KOPT-K1 (cell line): ENCODE measurements around the gene CCDC182.

Source experiments
- H3K27ac ChIP-seq: fragments of 200-600 bp; sonication (generic); 2 replicates; pipeline ENCODE4 v1.5.1; 2016; ENCODE audit warnings: antibody characterized with exemption, mild to moderate bottlenecking, low read depth, low read length; ENCODE audit not compliant: poor library complexity, severe bottlenecking
- H3K36me3 ChIP-seq: fragments of 200-600 bp; sonication (generic); 2 replicates; pipeline ENCODE4 v1.5.1; 2017; ENCODE audit warnings: antibody characterized with exemption, mild to moderate bottlenecking, low read length, moderate library complexity; ENCODE audit not compliant: insufficient read depth
- H3K9me3 ChIP-seq: fragments of 200-600 bp; sonication (generic); 2 replicates; pipeline ENCODE4 v1.5.1; 2017; ENCODE audit warnings: antibody characterized with exemption, low read length, mild to moderate bottlenecking; ENCODE audit not compliant: insufficient read depth, poor library complexity, severe bottlenecking

CCDC182 gene

DNA sequence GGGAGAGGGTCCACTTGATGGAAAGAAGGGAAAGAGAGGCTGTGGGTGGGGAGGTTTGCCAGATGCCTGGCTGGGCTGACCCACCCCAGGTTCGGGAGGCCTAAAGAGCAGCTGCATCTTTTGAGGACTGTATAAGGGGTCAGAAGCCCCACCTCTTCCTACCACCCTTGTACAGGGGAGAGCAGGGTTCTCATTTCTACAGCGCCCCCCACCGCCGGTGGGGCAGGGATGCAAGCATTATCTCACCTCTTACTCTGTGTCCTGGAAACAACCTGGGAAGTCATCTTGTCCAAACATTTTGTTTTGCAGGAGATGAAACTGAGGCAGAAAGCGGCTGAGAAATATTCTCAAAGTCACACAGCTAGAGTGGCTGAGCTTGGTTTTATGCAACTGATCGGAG, 22.5 kb upstream of the CCDC182 start:
- Histone ChIP-seq H3K27ac (no peak overlapping the region), H3K36me3 (no peaks in the 10 kb centered on the region), H3K9me3 (no peaks in the 10 kb centered on the region)

DNA sequence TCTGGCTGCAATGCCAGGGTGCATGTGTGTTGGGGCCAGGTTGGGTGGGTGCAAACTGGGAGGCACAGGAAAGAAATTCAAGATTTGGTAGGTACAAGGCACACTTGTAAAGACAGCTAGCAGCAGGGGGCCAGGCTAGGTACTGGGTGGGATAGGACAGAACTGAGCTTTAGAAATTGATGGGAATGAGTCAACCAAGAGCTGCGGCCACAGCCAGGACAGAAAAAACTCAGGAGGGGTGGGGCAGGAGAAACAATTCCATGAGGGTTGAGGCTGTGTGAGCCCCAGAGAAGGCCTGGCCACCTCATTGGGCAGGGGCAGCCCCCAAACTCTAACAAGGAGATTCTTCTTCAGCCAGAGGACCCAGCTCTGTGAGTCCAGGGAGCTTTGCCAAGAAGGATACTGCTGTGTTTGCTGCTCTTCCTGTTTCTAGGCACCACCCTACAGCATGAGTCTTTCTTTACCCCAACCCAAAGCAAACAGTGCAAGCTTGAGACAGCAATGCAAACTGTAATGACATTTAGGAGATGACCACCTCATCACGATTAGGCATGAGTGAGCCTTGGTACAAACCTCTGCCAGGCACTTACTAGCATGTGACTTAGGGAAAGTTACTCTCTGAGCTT, 21.3 kb upstream of the CCDC182 start:
- H3K9me3 ChIP-seq, result no peaks in the 10 kb centered on the region
- no peaks in the 10 kb centered on the region for H3K36me3 ChIP-seq
- H3K27ac ChIP-seq, result no peak overlapping the region

DNA sequence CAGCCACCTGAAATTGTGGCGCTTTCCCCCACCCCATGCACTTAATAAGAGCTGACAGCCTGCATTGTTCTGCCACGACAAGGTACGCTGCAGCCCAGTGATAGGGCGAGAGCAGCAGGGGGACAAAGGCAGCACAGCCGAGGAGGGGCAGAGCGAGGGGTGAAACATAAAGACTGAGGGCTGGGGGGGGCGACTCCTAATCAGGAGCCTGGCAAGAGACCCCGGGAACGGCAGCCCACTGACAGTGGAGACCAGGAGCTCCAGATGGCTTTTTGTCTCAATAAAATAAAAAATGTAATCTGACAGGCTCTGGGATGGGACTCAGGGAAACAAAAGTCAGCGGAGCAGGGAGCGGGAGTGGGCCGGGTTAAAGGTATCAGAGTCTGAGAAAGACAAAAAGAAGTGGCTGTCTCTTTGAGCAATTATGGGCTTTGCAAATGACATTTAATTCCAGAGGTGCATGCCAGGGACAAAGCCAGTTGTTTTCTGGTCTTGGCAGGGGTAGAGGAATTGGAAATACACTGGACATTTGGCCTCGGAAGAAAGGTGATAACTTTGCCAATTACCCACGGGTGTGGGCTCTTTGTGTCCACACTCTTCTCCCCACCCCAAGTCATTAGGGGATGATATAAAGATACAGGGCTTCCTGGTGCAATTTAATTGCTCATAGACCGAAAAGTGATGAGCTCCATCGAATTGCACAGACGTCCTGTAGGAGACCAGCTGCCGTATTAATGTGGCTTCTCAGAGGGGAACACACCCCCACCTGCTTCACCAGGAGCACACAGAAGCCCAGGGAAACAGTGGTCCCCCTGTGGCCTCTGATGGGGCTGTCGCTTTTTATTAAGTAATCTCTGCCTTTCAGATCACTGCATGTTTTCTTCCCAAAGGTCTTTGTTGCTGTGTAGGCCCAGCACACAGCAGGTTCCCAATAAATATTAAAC, 17.6 kb upstream of the CCDC182 start:
- Histone ChIP-seq H3K27ac (peak overlapping the region; percentile 35), H3K36me3 (no peaks in the 10 kb centered on the region), H3K9me3 (no peaks in the 10 kb centered on the region)

GRCh38 chr17:57761887-57762286, 16.8 kb upstream of the CCDC182 start:
- Histone ChIP-seq H3K9me3 (no peaks in the 10 kb centered on the region), H3K27ac (peak overlapping the region; percentile 35), H3K36me3 (no peaks in the 10 kb centered on the region)

DNA sequence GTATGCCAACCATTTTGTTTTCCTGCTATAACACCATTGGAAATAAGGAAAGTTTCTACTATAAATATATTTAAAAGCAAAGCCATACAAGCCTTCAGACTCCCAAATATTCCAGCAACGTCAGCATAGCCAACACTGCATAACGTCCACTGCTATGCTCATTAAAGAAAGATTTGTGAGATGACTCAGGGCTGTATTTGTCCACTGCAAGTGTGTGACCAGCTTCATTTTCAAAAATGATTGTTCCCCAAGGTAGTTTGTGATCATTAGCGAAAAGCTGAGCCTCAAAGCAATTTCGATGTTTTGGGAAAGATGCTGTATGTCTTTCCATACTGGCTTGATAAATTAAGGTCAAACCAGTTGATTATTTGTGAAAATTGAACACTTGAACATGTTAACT, 14.9 kb upstream of the CCDC182 start:
- no peak overlapping the region for H3K27ac ChIP-seq
- H3K36me3 ChIP-seq, result no peaks in the 10 kb centered on the region
- H3K9me3 ChIP-seq, result no peaks in the 10 kb centered on the region

GRCh38 chr17:57758654-57759053, 13.6 kb upstream of the CCDC182 start:
- H3K9me3 ChIP-seq, result no peaks in the 10 kb centered on the region
- no peaks in the 10 kb centered on the region for H3K36me3 ChIP-seq
- no peak overlapping the region for H3K27ac ChIP-seq

DNA sequence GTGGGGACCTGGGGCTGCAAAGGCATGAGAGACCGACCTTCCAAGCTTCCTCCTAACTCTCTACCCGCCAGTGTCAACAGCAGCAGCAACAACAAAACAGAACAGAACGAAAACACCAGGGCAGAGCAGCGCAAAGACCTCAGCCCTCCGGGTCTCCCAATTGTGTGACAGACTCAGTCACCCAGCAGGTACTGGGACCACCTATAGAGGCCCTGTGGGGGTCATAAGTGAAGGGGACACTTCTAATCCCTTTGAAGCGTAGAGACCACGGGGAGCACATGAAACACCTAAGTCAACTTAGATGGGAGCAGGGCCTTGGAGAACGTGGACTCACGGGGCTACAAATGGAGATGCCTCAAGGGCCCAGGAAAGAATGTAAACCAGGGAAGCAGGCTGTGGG, 12.6 kb upstream of the CCDC182 start:
- H3K36me3 ChIP-seq, result no peaks in the 10 kb centered on the region
- H3K9me3 ChIP-seq, result no peaks in the 10 kb centered on the region
- no peak overlapping the region for H3K27ac ChIP-seq

DNA sequence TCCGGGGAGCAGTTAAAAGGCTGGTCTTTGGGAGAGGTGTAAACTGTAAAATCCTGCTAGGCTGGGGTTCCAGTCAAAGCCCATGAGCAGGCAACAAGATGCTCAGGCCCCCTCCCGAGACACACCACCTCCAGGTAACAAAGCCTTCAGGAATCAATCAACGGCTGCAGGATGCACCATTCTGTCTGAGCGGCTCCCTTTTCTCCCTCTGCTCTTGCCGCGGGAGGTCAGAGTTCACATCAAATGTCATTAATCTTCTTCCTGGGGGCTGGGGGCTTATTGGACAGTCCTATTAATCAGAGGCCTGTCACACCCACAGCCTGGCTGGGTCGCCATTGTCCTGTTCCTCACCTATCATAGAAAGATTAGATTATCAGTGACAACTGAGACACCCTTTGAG, 11.9 kb upstream of the CCDC182 start:
- H3K9me3 ChIP-seq, result no peaks in the 10 kb centered on the region
- H3K27ac ChIP-seq, result no peak overlapping the region
- H3K36me3 ChIP-seq, result no peaks in the 10 kb centered on the region

GRCh38 chr17:57755480-57756070, 10.5 kb upstream of the CCDC182 start:
- no peak overlapping the region for H3K27ac ChIP-seq
- H3K9me3 ChIP-seq, result no peaks in the 10 kb centered on the region
- no peaks in the 10 kb centered on the region for H3K36me3 ChIP-seq

DNA sequence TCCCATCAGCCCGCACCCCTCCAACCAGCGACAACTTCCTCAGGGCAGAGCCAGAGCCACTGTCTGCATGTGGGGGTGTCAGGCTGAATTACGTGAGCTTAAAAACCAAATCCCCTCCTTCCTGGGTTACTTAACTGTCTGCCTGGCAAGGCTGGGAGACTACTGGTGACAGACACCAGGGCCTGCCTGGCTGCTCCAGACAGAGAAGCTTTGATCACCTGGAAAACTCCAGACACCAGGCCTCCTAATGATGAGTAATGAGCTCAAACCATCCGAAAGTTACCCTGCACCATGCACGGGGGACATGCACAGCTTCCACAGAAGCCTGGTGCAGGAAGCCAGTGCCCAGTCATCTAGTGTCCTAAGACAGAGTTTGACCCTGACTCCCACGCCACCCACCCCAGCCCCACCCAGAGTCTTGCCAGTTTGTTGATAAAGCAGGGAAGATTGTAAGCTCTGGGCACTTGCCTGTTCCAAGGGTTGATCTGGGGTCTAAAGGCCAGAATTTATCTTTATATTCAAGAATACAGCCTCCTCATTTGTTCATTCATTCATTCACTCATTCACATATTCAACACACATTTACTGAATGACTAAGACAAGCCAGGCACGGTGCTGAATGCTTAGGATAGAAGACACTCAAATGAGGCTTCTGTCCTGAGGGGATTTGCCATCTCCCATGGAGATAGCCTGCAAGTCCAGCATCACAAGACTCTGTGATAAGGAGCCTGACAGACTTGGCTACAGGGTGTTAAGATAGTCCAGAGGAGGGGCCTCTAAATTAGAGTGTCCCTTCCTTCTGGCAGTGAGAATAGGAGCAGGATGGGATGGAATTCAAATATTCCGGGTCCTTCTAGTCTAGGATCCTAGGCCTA, 7.2 kb upstream of the CCDC182 start:
- no peaks in the 10 kb centered on the region for H3K9me3 ChIP-seq
- peak overlapping the region; percentile 58 for H3K27ac ChIP-seq
- no peaks in the 10 kb centered on the region for H3K36me3 ChIP-seq

GRCh38 chr17:57751348-57751971, 6.4 kb upstream of the CCDC182 start:
- Histone ChIP-seq H3K9me3 (no peaks in the 10 kb centered on the region), H3K36me3 (no peaks in the 10 kb centered on the region), H3K27ac (peak overlapping the region; percentile 58)

GRCh38 chr17:57750895-57751294, 5.8 kb upstream of the CCDC182 start:
- peak overlapping the region; percentile 58 for H3K27ac ChIP-seq
- H3K9me3 ChIP-seq, result no peaks in the 10 kb centered on the region

DNA sequence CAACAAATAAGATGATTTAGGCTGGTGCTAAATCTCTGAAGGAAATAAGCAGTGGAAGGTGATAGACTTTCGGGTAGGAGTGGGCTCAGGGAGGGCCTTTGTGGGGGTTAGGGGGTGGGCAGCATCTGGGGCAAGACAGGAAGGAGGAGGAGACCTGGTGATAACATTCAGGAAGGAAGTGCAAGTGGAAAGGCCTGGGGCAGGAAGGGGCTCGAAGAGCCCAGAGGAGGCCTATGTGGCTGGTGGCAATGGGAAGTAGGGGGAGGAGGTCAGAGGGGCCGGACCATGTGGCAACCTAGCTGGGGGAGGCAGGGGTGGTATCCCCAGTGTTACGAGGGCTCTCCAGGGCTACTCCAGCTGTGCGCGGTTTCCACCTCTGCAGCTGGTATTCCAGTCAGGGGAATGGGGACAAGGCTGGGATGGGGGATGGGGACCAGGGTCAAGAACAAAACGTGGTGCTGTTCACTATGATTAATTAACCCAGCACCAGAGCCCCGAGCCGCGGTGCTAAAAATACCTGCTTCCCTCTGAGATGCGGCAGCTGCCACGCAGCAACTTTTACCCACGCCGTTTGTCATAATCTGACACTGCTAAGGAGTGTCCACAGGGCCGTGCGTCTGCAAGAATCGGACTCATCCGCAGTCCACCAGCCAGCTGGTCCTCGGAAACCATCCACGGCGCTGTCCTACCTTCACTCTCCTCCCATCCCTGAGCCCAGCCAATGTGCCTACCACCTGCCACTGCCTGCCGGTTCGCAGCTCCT, 5.2 kb upstream of the CCDC182 start:
- H3K27ac ChIP-seq, result peak overlapping the region; percentile 58
- H3K9me3 ChIP-seq, result no peaks in the 10 kb centered on the region
- no peaks in the 10 kb centered on the region for H3K36me3 ChIP-seq

More at GRCh38 chr17:57750895-57751294, 5.8 kb upstream of the CCDC182 start:
- H3K36me3 ChIP-seq, result no peaks in the 10 kb centered on the region

DNA sequence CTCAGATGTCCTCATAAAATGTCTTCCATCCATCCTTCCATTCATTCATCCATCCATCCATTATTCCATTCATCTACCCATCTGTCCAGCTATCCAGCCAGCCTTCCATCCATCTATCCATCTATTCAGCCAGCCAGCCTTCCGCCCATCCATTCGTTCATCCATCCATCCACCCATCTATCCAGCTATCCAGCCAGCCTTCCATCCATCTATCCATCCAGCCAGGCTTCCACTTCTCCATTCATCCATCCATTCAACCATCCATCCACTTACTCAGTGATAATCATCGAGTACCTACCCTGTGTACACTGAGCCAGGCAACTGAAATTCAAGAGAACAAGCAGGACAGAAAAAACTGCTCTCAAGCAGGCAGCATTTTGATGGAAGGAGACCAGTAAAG, 4.6 kb upstream of the CCDC182 start:
- H3K36me3 ChIP-seq, result no peaks in the 10 kb centered on the region
- H3K9me3 ChIP-seq, result no peaks in the 10 kb centered on the region
- H3K27ac ChIP-seq, result peak overlapping the region; percentile 58
